Head of caudate nucleus (tissue), 42 donors: ENCODE data around the gene TBX15.
A peak's percentile ranks its signal among the peaks of the same experiment; 100 is the strongest.

ENCODE experiments used
- DNase-seq, 42 donors: peaks; one replicate each; pipeline versions ENCODE4 v3.0.0 to v3.0.0-alpha.2; 2020 to 2021; ENCODE audit warnings: mixed read lengths in 7 of 42
- intact Hi-C: fragments of 100-400 bp; cut with DNase I; formaldehyde crosslinking; loops from one replicate; pipeline ENCODE4 v1.15.0; 2022

Gene TBX15

DNA sequence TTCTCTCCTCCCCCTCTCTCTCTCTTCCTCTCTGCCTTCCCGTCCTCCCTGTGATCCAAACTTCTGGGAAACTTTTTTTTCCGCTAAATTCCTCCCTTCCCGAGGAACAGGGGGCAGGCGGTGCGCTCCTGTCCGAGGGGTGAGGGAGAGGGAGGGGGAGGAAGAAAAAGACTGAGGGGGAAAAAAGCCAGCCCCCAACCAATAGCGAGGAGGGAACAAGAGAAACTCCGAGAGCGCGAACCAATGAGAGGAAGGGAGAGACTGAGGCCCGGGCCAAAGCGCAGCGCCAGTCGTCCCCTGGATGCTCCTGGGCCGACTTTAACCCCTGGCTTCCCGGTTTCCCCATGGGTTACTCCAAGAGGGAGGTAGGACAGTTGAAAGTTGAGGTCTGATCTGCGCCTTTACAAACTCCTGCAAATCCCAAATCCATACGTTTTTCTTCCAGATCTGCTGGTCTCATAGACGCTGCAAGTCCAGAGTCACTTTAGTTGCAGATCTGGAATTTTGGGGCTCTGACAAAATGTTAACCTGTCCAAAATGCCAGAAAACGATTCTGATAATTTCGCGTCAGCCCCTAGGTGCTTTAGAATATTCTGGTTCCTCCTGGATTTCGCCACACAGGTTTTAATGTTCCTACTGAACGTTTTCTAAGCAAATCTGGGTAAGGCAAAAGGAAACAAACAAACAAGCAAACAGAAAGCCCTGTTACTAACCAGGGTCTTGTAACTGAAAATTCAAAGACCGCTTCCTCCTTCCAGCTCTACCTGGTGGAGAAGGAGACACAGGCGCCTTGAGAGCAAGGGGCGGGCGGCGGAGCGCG lies at the start of gene TBX15:
TBX15 (minus strand) TSS at position 158 of the 820 bp plus-strand sequence. CDS start 548 bp downstream, outside the sequence.
- intact Hi-C loops = no loop called here
- DNase-seq = no peak

DNA sequence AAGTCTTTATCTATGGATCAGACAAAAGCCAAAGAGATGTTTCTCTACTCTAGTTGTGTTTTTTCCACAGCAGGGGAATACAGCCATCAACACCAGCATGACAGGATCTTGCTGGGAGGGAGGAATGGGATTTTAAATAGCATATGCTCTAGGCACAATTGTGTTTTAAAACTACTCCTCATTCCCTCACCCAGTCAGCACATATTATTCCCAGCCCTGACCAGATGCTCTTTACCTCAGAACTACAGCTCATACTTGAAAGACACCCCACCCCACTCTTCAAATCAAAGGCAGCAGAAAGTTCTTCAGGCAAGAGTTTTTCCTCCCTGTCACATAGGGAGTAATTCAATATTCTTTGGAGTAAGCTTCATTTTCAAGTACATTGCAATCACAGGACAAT lies 46.2 kb upstream of the TBX15 start:
- no peak for DNase-seq
- intact Hi-C loops = no loop called here

DNA sequence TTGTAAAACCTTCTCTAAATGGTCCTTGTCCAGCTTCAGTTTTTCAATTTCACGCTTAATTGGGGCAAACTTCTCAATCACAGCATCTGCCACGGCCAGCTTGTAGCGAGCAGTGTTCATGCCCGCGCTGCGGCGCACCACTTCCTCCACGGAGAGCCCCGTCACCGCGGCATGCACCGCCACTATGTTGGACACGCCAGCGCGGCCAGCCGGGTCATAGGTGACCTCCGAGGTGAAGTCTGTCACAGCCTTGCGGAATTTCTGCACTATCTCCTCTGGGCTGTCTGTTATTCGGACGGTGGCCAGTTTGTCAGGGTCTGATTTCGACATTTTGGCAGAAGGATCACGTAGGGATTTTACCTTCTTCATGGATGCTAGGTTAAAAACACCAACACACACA lies 44.8 kb upstream of the TBX15 start:
- intact Hi-C loops = no loop called here
- no peak for DNase-seq

DNA sequence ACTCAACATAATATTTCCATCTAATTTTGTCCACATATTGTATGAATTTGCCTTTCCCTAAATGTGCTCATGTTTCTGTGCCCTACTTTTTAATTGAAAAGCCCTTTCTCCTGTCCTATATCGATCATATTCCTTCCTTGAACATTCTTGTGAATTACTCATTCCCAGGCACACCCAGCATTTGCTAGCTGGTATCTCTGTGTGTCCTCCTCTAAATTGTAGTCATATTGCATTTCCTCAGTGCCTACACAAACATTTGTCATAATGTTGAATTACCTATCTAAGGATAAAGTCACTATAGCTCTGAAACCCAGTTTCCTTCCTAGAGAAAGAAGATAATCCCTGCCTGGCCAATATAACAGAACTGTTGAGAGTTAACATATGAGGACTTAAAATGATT lies 39.6 kb upstream of the TBX15 start:
- no peak for DNase-seq
- intact Hi-C loops = no loop called here

DNA sequence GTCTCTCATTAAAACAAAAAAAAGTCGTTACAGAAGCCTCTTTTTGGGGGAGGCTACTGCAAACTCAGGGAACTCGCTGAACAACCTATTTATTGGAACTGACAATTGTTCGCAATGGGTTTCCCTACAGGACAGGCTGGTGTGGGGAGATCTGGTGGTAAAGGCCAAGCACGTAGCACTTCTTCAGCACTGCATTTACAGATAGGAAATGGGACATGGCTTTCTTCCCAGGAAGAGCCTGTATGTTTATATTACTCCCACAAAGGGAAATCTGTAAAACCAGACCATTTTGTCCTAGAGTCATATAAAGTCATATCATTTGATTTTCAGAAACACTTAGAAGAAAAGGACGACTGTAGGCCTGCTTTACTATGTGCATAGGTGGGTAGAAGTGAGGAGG lies 38.8 kb upstream of the TBX15 start:
- intact Hi-C loops = no loop called here
- no peak for DNase-seq

DNA sequence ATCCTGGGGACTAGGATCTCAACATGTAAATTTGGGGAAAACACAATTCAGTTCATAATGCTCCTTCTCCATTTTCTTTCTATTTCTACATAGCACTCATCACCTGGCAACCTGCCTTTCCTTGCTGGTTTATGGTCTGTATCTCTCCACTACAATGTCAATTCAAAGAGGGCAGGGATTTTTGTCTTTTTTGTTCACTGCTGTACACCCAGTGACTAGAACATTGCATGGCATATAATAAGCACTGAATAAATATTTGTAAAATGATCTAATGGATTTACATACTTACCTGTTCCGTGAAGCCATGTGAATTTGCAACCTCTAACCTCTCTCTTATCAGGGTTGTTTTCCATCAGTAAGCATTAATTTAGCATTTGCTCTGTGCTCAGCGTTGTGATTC lies 27.4 kb upstream of the TBX15 start:
- DNase-seq = no peak
- intact Hi-C loops = no loop called here

DNA sequence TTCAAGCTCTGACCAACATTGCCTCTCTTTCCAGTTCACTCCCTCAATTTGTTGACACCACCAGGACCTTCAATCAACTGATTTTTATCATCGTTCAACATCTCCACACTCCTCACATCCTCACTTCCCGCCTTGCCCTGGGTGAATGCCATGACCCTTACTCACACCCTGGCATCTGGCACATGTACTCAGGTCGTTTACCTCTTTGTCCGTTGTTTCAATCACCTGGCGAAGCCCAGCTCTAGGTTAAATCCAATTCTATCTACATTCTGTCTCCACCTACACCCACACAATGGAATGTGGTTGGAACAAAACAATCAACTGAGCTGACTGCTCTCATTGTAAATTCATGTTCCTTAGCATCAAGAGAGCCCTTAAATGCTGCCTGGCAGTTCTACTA lies 24.2 kb upstream of the TBX15 start:
- intact Hi-C loops = no loop called here
- no peak for DNase-seq

DNA sequence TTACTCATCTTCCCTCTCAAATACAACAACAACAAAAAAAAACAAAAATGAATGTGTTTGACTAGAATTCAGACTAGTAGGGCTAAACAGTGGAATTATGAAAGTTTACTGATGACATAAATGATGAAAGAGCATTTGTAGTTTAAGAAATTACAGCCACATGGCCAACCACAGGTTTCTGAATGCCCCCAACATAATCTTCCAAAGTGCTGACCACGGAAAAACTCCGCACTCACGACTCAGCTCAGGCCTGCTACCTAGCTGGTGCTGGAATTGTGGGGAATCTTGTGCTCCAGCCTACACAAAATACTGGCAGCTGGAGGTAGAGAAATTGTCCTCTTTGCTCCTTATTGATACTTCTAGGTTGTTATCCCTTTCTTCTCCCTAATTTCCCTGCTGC lies 23.6 kb upstream of the TBX15 start:
- DNase-seq = no peak
- intact Hi-C loops = no loop called here

DNA sequence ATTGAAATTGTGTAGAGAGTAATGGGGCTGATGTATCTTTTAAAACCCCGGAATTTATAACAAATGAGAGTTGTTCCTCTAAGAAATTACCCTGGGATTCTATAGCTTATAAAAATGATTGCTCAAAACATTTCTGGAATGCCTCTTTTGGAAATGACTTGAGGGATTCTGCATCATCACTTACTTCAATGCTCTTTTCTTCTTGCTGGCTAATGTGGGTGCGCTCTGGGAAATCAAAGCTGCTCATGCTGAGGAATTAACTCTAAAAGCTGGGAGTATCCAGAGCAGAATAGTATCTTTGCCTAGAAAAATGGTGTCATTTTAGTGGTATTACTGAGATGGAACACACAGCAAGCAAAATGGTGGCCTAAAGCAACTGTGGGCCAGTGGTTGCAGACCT lies 23.0 kb upstream of the TBX15 start:
- no peak for DNase-seq
- intact Hi-C loops = no loop called here

DNA sequence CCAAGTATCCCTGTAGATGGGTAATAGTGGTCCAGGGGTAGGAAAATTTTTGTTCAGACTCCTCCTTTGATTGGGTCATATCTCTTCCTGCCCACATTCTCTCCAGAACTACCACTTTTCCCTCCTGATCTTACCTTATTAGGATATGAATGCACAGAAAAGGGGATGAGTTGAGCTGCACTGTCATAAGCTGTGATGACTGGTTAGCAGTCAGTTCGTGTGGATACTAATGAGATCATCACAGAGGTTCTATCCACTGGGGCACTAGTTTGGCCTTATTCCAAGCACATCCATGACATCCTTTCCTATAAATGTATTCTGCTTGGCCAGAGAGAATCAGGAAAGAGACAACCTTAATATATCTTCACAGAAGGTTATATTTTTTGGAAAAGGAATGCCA lies 22.1 kb upstream of the TBX15 start:
- intact Hi-C loops = no loop called here
- no peak for DNase-seq

DNA sequence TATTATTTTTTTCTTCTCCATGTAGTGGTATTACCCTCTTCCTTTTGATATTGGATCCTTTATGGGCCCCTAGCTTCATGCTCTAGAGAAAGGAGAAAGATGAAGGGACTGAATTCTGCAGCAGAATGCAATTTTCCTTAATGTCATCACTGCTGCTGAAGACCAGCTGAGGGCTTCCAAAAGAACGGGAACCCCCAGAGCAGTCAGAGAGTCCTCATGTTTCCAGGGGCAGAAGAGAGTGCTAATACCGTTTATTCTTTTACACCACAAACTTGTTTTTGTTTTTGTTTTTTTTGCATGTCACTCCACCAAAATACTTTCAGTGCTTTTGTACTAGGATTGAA lies 21.1 kb upstream of the TBX15 start:
- intact Hi-C loops = no loop called here
- DNase-seq = no peak

DNA sequence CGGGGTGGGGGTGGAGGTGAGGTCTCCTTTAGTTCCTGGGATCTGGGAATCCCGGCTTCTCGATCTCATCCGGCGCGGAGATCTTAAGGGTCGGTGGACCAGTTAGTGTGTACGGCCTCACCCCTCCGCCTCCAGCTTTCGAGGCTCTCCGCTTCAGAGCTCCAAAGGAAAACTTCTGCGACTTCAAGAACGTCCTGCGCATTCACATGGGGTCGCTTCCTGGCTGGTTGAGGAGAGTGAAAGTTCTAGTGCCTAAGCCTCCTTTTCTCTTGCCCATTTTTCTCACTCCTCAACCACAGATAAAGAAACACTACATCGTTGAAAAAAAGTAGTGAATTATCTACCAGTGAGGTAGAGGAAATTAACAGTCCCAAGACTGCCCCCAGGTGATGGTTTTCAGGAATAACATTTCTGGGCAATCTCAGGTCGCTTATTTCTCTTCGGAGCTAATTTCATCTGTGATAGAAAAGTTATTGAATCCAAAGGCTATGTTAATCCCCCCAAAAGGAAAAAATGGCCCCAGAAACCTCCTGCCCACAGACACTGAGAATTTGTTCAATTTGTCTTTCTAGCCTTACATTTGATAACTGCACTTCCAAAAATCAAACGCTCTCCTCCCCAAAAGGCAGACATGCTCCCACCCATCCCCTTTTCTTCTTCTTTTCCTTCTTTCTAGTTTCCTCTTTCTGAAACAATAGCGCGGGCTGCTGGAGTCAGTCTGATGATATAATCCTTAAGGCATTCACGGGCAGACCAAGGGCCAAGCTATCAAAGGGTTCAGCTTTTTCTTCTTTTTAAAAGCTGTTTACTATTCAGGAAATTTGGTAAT lies 20.6 kb upstream of the TBX15 start:
- peak in 18 of 42 donors; percentile 20 to 66 (median 46) for DNase-seq
- intact Hi-C loops = no loop called here

DNA sequence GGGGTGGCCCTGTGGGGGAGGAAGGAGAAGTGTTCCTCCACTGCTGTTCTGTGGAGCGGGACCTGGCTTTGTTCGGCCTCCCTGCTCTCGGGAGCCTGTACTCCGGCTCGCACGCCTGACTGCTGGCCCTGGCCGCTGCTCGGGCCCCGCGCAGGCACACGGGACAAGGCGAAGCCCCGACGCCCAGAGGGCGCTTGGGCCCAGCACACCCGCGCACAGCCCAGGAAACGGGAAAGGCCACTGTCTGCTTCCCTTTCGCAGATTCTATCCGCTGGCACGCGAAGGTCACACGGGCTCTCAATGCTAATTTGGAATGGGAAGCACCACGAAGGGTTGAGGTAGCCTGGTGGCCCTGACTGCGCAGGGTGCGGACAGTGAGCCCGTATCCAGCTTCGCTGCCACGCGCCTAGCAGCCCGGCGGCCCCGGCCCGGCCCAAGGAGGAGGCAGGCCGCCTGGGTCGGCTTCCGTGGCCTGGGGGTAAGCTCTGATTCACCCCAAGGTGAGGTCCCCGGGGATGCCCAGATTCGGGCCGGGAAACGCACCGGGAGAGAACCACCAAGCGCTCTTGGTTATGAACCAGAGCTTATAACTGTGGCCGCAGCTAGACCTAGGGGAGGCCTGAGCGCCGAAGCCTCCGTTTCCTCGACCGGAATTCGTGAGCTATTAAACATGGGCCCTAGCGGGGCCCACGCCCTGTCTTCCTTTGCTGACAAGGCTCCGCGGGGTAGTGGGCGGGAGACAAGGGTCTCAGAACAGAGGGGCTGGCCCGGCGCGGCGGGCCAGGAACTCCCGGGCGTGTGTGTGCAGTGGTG lies 19.7 kb upstream of the TBX15 start:
- intact Hi-C loops = no loop called here
- no peak for DNase-seq

DNA sequence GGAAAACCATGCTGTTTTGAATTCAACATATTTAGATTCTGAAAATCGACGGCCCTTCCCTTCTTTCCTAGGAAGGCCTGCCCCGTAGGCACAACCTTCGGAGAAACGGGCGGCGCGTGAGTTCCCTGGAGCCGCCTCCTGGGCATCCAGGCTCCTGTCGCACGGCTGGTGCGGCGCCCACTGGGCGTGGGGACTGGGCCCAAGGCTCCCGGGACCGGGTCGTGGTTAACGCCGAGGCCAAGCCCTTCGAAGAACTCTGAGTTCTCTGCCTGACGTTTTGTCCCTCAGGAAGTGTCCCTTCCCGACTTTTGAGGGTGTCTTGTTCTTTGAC lies 19.2 kb upstream of the TBX15 start:
- peak in 1 of 42 donors; percentile 35 for DNase-seq
- intact Hi-C loops = no loop called here

DNA sequence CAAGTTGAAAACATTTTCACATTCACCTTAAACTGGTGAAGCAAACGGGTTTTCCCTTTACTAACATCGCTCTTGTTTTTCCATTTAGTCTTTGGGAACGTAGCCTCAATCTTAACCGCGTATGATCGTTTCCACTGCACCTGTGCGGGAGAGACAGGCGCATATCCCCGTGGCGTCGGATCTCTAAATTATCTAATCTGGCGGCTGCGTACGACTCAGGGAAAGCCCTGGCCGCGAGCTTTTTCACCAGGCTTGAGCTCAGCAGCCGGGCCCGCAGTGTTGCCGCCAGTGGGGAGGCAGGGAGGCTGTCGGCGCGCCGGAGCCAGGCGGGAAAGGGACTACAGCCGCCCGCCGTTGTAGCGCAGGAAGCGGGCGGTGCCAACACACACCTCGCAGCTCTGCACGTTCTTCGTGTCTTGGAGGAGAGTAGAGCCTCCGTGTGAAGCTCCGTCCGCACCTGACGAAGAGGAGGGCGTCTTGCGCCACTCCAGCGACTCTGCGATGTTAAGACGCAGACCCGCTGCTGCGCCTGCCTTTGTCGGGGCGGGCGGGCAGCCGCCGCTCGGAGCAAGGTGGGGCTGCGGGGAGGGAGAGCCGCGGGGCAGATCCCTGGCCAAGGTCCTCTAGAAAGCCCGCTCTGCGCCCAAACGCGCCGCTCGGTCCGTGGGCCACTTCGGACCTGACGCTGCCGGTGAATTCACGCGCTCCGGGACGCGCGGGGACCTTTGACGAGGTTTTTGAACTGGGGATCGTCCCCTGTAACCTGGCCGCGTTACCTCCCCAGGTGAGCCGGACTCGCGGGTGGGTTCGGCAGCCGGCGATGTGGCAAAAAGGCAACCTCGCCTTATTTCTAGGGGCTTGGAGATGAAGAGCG lies 18.5 kb upstream of the TBX15 start:
- no peak for DNase-seq
- intact Hi-C loops = no loop called here

DNA sequence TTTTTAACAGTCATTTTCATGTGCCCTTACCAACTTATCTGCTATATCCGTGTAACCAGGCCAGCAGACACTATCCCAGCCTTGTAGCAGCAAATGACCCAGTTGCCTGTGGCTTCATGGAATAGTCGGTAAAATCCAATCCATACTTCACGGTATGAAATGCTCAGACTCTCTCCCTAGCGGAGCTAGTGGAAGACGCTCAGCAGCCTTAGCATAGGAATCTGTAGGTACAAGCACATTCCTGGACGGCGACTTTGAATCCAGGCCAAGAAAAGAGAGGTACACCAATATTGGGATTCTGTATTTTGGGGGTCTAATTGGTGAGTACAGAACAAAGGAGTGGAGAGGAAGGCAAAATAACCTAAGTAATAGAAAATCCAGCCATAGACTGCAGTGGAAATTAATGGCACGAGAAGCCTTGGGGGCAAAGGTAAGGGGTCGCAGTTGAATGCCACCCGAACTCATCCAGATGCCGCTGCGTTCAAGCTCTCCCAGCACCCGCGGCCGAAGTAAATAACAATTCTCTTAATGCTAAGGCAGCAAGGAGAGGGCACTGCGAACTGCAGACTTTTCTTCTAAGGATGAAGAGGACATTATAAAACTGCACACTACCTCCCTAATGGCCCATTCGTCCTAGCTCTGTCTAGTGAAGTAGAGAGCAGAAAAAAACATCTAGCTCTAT lies 17.7 kb upstream of the TBX15 start:
- DNase-seq = peak in 1 of 42 donors; percentile 8
- intact Hi-C loops = no loop called here

DNA sequence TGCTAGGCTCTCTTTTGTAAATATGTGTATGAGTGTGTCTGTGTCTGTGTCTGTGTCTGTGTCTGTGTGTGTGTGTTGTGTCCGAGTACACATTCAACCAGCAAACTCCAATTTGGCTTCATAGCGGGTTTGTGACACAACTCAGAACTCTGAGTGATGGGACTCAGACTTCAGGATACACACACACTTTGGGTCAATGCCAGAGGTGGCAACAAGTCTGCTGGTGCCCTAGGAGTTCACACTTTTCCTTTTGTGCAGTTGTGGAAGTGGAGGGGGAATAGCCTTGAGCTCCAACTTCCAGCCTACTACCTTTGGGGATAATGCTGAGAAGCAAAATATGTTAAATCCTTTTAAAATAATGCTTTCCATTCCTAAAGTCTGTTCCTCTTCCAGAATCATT lies 16.6 kb upstream of the TBX15 start:
- DNase-seq = no peak
- intact Hi-C loops = no loop called here

DNA sequence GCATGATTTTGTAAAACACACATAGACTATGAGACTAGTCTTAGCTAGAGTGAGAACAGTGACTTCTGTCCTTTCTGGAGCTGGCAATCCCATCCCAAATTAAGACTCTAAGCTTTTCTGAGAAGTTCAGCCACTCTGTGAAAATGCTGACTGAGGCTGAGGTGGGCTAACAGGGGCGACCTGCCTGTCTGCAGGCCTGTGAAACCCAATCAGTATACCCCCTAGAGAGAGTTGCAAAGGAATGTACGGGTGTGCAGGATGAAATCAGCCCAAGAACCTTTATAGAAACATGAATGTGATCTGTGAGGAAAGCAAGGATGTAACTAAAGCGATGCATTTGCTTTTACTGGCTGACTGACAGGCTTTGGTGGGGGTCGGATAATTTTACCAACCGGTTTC lies 16.0 kb upstream of the TBX15 start:
- intact Hi-C loops = no loop called here
- DNase-seq = no peak
